NCI-H526 treated with DMSO at 0.1 percent for 48 hours (cell line): Measurements from ENCODE around the gene RHBDF2.

Experiments
- DNase-seq: peaks from one replicate; lab custom pipeline; 2025; lab: John Stamatoyannopoulos, UW

RHBDF2 gene

GRCh38 chr17:76478730-76479514 is 22.3 kb downstream of the RHBDF2 start:
- no peak for DNase-seq

- DNase-seq, result no peak
Measured at GRCh38 chr17:76478097-76478496, 23.1 kb downstream of the RHBDF2 start.

DNA sequence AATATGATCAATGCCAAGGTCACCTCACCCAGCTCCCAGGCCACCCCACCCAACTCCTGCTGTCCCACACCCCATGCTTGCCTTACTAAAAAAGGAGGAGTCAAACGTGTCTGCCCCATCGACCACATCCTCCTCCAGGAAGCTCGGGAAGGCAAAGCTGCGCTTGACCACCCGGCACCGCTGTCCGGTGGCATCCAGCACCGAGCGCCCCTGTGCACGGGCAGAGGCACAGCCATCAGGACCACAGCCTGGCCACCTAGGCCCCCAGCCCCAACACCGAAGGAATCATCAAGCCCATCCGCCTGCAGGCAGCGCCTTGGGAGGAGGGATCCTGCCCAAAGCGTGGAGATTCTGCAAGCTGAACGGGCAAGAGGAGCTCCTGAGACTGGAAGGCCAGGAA is 23.6 kb downstream of the RHBDF2 start:
- no peak for DNase-seq

GRCh38 chr17:76476736-76477135 is 24.5 kb downstream of the RHBDF2 start:
- no peak for DNase-seq

GRCh38 chr17:76475302-76475701 is 25.9 kb downstream of the RHBDF2 start:
- DNase-seq, result no peak

GRCh38 chr17:76474894-76475293 is 26.3 kb downstream of the RHBDF2 start:
- DNase-seq, result no peak

GRCh38 chr17:76474238-76474637 is 27.0 kb downstream of the RHBDF2 start:
- DNase-seq, result no peak

GRCh38 chr17:76473541-76473985 is 27.7 kb downstream of the RHBDF2 start:
- no peak for DNase-seq

- DNase-seq, result no peak
Measured at GRCh38 chr17:76472726-76473125, 28.5 kb downstream of the RHBDF2 start.

DNA sequence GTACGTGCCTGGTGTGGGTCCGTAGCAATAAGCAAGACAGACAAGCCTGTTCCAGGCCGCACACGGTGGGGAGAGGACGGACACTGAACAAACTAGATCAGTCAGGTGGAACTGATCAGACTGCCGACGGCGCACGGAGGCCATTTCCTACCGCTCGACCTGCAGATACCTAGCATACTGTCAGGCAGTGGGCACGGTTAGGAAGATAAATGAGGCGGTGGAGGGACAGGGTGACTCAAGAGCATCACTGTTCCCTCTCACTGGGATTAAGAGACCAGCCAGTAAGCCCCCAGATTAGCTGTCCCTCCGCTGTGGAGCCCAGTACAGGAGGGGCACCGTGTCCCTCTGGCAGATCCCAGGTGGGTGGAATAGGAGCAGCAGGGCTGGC is 29.0 kb downstream of the RHBDF2 start:
- DNase-seq, result no peak

DNA sequence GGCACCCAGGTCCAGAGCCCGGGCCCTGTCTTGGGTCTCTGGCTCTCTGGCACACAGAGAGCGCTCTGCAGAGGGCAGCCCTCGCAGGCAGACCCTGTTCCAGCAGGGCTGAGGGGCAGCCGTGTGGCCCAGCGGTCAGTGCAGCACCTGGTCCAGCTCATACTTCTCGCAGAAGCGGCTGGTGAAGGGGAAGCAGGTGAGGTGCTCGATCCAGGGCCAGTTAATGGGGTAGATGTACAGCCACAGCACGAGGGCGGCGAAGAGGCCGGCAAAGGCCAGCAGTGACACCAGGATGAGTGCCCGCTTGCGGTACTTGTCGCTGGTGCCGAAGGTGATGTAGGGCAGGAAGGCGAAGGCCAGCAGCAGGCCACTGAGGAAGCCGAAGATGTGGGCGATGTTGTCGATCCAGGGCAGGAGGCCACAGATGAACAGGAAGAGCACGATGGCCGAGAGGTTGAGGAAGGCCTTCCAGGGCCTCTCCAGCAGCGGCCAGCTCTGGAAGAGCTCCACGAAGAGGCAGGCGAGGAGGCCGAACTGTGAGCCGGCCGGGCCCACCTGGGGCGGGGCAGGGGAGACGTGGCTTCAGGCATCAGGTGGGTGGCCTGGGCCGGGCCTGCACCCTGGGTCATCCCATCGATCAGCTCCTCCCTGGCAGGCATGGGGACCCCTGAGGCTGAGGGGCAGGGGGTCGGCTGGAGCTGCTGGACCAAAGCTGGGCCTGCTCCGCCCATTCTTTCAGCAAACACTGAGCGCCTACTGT is 29.5 kb downstream of the RHBDF2 start:
- DNase-seq, result no peak

DNA sequence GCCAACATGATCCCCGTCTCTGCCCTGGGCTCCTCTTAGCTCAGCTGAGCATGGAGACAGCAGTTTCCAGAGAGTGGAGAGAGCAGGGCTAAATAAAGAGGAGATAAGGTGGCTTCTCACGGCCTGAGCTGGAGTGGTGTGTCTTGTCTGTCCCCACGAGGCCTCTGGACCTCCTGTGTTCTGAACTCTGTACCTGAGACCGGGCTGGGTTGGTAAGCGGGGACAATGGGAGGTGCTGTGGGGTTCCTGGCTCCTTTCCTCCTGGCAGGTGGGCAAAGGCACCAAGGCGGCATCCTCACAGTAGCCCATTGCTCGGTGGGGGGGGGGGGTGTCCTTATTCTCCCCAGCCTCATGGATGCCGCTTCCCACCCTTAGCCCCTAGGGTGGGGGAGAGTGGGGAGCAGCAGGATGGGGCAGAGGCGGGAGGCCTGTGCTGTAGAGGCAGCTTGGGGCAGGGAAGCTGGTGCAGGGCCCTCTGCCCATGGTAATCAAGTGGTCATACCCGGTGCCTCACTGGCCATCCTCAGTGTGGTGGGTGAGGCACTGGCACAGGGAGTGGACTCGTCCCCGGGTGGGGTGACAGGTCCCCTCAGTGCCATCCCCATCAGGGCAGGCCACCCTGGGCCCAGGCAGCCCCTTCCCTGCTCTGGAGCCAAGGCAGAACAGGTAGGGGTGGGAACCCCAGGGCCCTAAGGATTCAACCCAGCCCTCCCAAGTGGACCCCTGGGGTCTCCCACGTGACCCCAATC is 31.1 kb downstream of the RHBDF2 start:
- no peak for DNase-seq

DNA sequence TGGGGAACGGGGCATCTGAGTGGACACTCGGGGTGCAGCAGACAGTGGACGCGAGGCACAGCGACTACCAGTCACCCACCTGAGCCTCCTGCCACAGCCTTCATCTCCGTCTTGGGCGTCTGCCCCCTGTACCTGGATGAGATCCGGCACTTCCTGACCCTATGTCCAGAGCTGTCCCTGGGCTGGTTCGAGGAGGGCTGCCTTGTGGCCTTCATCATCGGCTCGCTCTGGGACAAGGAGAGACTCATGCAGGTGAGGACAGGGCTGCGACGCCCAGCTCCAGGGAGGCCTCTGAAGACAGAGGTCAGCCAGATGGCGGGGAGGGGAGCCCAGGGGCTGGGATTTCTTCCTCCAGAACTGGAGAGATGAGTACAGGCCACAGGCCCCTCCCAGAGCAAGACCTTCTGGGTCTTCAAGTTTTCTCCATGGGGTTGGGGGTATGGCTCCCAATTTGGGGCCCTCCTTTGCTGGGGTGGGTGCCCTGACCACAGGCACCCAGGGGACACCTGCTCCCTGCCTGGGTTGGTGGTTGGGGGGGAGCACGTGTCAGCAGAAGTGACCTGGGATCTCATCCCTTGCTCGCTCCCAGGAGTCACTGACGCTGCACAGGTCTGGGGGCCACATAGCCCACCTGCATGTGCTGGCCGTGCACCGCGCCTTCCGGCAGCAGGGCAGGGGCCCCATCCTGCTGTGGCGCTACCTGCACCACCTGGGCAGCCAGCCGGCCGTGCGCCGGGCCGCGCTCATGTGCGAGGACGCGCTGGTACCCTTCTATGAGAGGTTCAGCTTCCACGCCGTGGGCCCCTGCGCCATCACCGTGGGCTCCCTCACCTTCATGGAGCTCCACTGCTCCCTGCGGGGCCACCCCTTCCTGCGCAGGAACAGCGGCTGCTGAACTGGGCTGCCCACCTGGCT is 31.9 kb downstream of the RHBDF2 start:
- DNase-seq, result no peak

- no peak for DNase-seq
Measured at GRCh38 chr17:76468634-76469010, 32.6 kb downstream of the RHBDF2 start.

DNA sequence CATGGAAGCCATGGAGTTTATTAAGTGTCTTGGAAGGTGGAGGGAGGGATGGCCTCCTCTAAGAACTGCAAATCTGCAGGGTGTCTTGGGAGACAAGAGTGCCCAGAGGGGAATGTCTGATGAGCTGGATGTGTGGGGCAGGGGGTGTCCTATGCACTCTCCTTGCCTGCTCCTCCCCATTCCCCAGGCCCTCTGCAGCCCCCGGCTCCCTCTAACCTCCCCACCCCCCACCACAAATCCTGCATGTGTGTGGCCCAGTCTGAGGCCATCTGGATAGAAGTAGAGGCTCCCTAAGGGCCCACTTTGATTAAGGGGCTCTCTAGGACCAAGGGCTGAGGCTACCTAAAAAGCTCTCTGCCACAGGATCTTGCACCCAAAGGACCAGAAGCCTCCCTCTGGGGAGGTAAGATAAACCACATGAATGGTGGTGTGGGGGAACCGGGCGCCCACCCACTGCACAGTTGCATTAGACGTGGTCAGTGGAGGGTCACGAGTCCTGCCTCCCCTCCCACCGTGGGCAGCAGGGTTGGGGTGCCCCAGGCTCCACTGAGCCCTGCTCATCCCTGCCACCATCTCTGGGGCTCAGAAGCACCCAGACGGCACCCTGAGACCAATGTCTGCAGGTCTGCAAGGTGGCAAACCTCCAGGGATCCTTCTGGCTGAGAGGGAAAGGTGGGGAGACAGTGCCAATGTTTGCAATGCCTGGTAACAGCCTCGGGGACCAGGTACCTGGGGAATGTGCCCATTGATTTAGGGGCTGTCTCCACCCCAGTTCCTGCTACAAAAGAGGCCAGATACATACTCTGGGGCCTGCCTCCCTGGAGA is 33.2 kb downstream of the RHBDF2 start:
- DNase-seq, result no peak

DNA sequence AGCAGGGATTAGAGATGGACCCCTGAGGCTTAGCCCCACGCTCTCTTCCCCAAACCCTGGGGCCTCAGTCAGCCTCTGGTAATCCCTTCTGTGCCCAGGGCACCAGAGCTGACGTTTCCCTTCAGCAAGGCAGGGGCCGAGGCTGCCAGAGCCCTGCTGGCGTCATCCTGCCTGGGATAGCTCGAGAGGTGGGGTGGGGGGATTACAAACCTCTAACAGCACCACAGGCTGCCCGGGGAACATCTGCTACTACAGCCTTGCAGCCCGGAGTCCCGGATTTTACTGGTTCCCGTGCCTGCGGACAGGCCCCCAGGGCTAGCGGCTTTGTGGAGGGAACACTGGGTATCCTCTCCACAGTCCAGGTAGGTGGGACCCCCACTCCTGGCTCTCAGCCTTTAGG is 33.9 kb downstream of the RHBDF2 start, which contains the start of gene AANAT:
AANAT (plus strand) TSS at position 238 of the 400 bp plus-strand sequence. CDS start 1,144 bp downstream, outside the sequence.
- no peak for DNase-seq

DNA sequence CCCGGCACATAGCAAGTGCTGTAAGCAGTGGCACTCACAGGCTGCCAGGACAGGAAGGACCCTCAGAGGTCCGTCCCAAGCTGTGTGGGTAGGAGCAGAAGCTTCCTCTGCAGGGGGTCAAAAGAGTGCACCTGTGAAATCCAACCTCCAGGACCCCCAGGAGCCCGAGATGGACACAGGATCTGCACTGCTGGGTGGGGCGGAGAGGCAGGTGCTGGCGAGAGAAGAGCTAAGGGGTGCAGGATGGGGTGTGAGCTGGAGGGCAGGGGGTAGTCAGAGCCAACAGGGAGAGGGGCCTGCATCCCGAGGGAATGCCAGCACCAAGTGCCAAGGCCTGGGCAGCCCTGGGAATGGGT is 34.5 kb downstream of the RHBDF2 start:
- DNase-seq, result no peak

DNA sequence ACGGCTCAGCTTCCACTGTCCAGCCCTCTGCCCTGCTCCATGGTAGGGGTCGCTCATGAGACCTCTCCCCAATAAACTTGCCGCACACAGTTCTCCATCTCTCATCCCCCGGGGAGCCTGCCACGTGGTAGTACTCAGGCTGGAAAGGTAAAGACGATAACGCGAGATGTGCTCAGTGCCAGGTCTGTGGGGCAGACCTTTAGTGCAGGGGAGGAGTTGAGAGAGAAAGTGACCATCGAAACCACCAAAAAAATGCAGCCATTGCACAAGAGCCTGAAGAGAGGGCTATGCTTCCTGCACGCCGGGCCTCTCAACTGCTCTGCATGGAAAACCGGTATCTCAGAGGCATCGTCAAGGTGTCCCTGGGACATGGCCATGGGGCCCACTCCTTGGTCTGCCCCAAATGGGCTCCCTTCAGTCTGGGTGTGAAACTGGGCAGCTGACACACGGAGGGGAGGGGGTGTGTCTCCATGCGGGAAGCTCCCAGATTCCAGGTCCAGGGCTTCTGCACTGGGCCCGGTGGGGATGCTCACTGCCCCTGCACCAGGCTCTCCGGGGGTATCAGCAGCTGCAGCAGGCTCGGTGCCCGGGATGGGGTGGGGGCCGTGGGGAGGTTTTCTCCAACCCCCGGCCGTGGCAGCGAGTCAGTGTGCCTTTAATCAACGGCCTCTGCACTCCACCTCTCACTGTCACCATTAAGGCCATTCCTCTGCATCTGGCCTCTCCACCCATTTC is 38.5 kb downstream of the RHBDF2 start:
- DNase-seq, result no peak

DNA sequence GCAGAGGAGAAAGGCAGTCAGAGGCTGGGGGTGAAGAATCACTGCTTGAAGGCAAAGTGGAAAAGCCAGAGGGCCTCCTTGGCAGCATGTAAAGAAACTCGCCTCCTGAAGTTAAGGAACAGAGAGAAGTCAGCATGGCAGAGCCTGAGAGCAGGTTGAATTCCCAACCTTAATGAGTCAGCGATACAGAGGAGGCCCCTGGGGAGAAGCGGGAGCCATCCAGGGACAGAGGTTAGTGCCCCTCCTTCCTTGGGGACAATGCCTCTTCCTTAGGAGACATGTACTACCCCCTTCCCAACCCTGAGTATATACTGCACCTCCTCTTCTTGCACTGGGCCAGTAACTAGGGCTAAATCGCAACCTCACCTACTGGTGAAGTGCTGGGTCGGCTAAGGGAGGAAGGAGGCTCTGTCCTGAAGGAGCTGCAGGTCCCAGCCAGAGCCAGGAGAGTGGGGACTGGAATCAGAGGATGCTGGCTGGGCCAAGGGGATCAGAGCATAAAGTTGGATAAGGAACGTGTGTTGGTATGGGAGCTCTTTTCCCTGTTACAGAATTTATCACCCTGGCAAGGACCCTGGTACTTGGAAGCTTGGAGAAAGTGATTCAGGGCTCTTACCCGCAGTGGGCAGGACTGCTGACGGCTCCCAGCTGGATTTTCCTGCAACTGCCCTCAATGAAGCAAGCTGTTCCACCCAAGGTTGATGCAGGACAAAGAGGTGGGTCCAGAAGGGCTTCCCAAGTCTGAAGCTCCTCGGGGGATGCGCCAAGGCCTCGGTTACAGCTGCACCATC is 39.3 kb downstream of the RHBDF2 start:
- DNase-seq, result no peak
